ENCODE data around the gene UCKL1. TPM values are rescaled to one million over a fixed set of nuclear protein-coding genes. Genes with fewer than 3 reads are reported as not detected.

Gene UCKL1
- polyA plus RNA-seq, 2 donors = 40.6 to 47.3 TPM

- Histone ChIP-seq H3K9me3 (ENCODE audit: control insufficient read depth in 2 of 2, insufficient read depth in 1 of 2, low read depth in 1 of 2, low read length in 1 of 2) (no peaks in the 10 kb centered on the region), H3K36me3 (ENCODE audit: control insufficient read depth in 2 of 2, insufficient read depth in 2 of 2, low read length in 1 of 2) (peaks cover 0 to 3% of the 10 kb centered on the region in 2 donors), H3K27me3 (ENCODE audit: control insufficient read depth in 1 of 2, insufficient read depth in 2 of 2, low read length in 2 of 2) (no peaks in the 10 kb centered on the region), H3K4me1 (ENCODE audit: control insufficient read depth in 2 of 2, insufficient read depth in 2 of 2, low read length in 1 of 2) (peaks cover 24 to 57% of the 10 kb centered on the region in 2 donors), H3K27ac (ENCODE audit: low read depth in 2 of 2, low read length in 1 of 2) (peak overlapping the region; percentile 91 to 95), H3K4me3 (ENCODE audit: low read depth in 1 of 2, low read length in 2 of 2) (peak overlapping the region; percentile 4 to 17)
- WGBS, 2 donors = 58 to 61% methylated on average over 13 of the region's 13 CpGs
Measured at GRCh38 chr20:63953764-63954429, 2.3 kb downstream of the UCKL1 start.

- H3K9me3 ChIP-seq (ENCODE audit: control insufficient read depth in 2 of 2, insufficient read depth in 1 of 2, low read depth in 1 of 2, low read length in 1 of 2) = no peaks in the 10 kb centered on the region
- WGBS, 2 donors = 84 to 85% methylated on average over 14 of the region's 14 CpGs
- H3K4me3 ChIP-seq (ENCODE audit: low read depth in 1 of 2, low read length in 2 of 2) = no peak overlapping the region
- H3K27me3 ChIP-seq (ENCODE audit: control insufficient read depth in 1 of 2, insufficient read depth in 2 of 2, low read length in 2 of 2) = no peaks in the 10 kb centered on the region
- H3K4me1 ChIP-seq (ENCODE audit: control insufficient read depth in 2 of 2, insufficient read depth in 2 of 2, low read length in 1 of 2) = peaks cover 24 to 64% of the 10 kb centered on the region in 2 donors
- peak overlapping the region; percentile 96 to 99 for H3K27ac ChIP-seq (ENCODE audit: low read depth in 2 of 2, low read length in 1 of 2)
- H3K36me3 ChIP-seq (ENCODE audit: control insufficient read depth in 2 of 2, insufficient read depth in 2 of 2, low read length in 1 of 2) = peaks cover 0 to 2% of the 10 kb centered on the region in 2 donors
Measured at GRCh38 chr20:63952769-63953168, 3.4 kb downstream of the UCKL1 start.

GRCh38 chr20:63952210-63952535, 4.0 kb downstream of the UCKL1 start:
- Histone ChIP-seq H3K36me3 (ENCODE audit: control insufficient read depth in 2 of 2, insufficient read depth in 2 of 2, low read length in 1 of 2) (peaks cover 0 to 5% of the 10 kb centered on the region in 2 donors), H3K4me1 (ENCODE audit: control insufficient read depth in 2 of 2, insufficient read depth in 2 of 2, low read length in 1 of 2) (peaks cover 24 to 64% of the 10 kb centered on the region in 2 donors), H3K9me3 (ENCODE audit: control insufficient read depth in 2 of 2, insufficient read depth in 1 of 2, low read depth in 1 of 2, low read length in 1 of 2) (no peaks in the 10 kb centered on the region), H3K27ac (ENCODE audit: low read depth in 2 of 2, low read length in 1 of 2) (peak overlapping the region; percentile 96 to 99), H3K4me3 (ENCODE audit: low read depth in 1 of 2, low read length in 2 of 2) (peak overlapping the region in 1 of 2 donors; percentile 1), H3K27me3 (ENCODE audit: control insufficient read depth in 1 of 2, insufficient read depth in 2 of 2, low read length in 2 of 2) (no peaks in the 10 kb centered on the region)
- WGBS, 2 donors = 54 to 56% methylated on average over 15 of the region's 15 CpGs

GRCh38 chr20:63951398-63952209, 4.6 kb downstream of the UCKL1 start:
- Histone ChIP-seq H3K4me1 (ENCODE audit: control insufficient read depth in 2 of 2, insufficient read depth in 2 of 2, low read length in 1 of 2) (peaks cover 24 to 66% of the 10 kb centered on the region in 2 donors), H3K9me3 (ENCODE audit: control insufficient read depth in 2 of 2, insufficient read depth in 1 of 2, low read depth in 1 of 2, low read length in 1 of 2) (no peaks in the 10 kb centered on the region), H3K27me3 (ENCODE audit: control insufficient read depth in 1 of 2, insufficient read depth in 2 of 2, low read length in 2 of 2) (no peaks in the 10 kb centered on the region), H3K4me3 (ENCODE audit: low read depth in 1 of 2, low read length in 2 of 2) (peak overlapping the region; percentile 5 to 17), H3K27ac (ENCODE audit: low read depth in 2 of 2, low read length in 1 of 2) (peak overlapping the region; percentile 96 to 99), H3K36me3 (ENCODE audit: control insufficient read depth in 2 of 2, insufficient read depth in 2 of 2, low read length in 1 of 2) (peaks cover 0 to 7% of the 10 kb centered on the region in 2 donors)
- WGBS, 2 donors = 50 to 57% methylated on average over 16 to 17 of the region's 17 CpGs

GRCh38 chr20:63950701-63951397, 5.4 kb downstream of the UCKL1 start:
- H3K4me3 ChIP-seq (ENCODE audit: low read depth in 1 of 2, low read length in 2 of 2) = peak overlapping the region; percentile 5 to 17
- no peaks in the 10 kb centered on the region for H3K27me3 ChIP-seq (ENCODE audit: control insufficient read depth in 1 of 2, insufficient read depth in 2 of 2, low read length in 2 of 2)
- H3K36me3 ChIP-seq (ENCODE audit: control insufficient read depth in 2 of 2, insufficient read depth in 2 of 2, low read length in 1 of 2) = peaks cover under 1 to 12% of the 10 kb centered on the region in 2 donors
- H3K27ac ChIP-seq (ENCODE audit: low read depth in 2 of 2, low read length in 1 of 2) = peak overlapping the region; percentile 96 to 99
- peaks cover 24 to 66% of the 10 kb centered on the region in 2 donors for H3K4me1 ChIP-seq (ENCODE audit: control insufficient read depth in 2 of 2, insufficient read depth in 2 of 2, low read length in 1 of 2)
- WGBS, 2 donors = 62 to 66% methylated on average over 20 of the region's 20 CpGs
- no peaks in the 10 kb centered on the region for H3K9me3 ChIP-seq (ENCODE audit: control insufficient read depth in 2 of 2, insufficient read depth in 1 of 2, low read depth in 1 of 2, low read length in 1 of 2)

- WGBS, 2 donors = 29 to 45% methylated on average over 27 of the region's 27 CpGs
- Histone ChIP-seq H3K9me3 (ENCODE audit: control insufficient read depth in 2 of 2, insufficient read depth in 1 of 2, low read depth in 1 of 2, low read length in 1 of 2) (no peaks in the 10 kb centered on the region), H3K4me1 (ENCODE audit: control insufficient read depth in 2 of 2, insufficient read depth in 2 of 2, low read length in 1 of 2) (peaks cover 23 to 61% of the 10 kb centered on the region in 2 donors), H3K27ac (ENCODE audit: low read depth in 2 of 2, low read length in 1 of 2) (peak overlapping the region; percentile 96 to 99), H3K4me3 (ENCODE audit: low read depth in 1 of 2, low read length in 2 of 2) (peak overlapping the region in 1 of 2 donors; percentile 2), H3K36me3 (ENCODE audit: control insufficient read depth in 2 of 2, insufficient read depth in 2 of 2, low read length in 1 of 2) (peaks cover 4 to 37% of the 10 kb centered on the region in 2 donors), H3K27me3 (ENCODE audit: control insufficient read depth in 1 of 2, insufficient read depth in 2 of 2, low read length in 2 of 2) (no peaks in the 10 kb centered on the region)
Measured at GRCh38 chr20:63947638-63948456, 8.4 kb downstream of the UCKL1 start.

GRCh38 chr20:63946986-63947637, 9.1 kb downstream of the UCKL1 start:
- Histone ChIP-seq H3K27ac (ENCODE audit: low read depth in 2 of 2, low read length in 1 of 2) (peak overlapping the region; percentile 19 to 99), H3K27me3 (ENCODE audit: control insufficient read depth in 1 of 2, insufficient read depth in 2 of 2, low read length in 2 of 2) (no peaks in the 10 kb centered on the region), H3K4me3 (ENCODE audit: low read depth in 1 of 2, low read length in 2 of 2) (no peak overlapping the region), H3K4me1 (ENCODE audit: control insufficient read depth in 2 of 2, insufficient read depth in 2 of 2, low read length in 1 of 2) (peaks cover 19 to 62% of the 10 kb centered on the region in 2 donors), H3K9me3 (ENCODE audit: control insufficient read depth in 2 of 2, insufficient read depth in 1 of 2, low read depth in 1 of 2, low read length in 1 of 2) (no peaks in the 10 kb centered on the region), H3K36me3 (ENCODE audit: control insufficient read depth in 2 of 2, insufficient read depth in 2 of 2, low read length in 1 of 2) (peaks cover 4 to 42% of the 10 kb centered on the region in 2 donors)
- 79 to 82% methylated on average over 15 of the region's 15 CpGs for WGBS, 2 donors

- H3K4me1 ChIP-seq (ENCODE audit: control insufficient read depth in 2 of 2, insufficient read depth in 2 of 2, low read length in 1 of 2) = peaks cover 17 to 53% of the 10 kb centered on the region in 2 donors
- no peaks in the 10 kb centered on the region for H3K27me3 ChIP-seq (ENCODE audit: control insufficient read depth in 1 of 2, insufficient read depth in 2 of 2, low read length in 2 of 2)
- no peaks in the 10 kb centered on the region for H3K9me3 ChIP-seq (ENCODE audit: control insufficient read depth in 2 of 2, insufficient read depth in 1 of 2, low read depth in 1 of 2, low read length in 1 of 2)
- H3K4me3 ChIP-seq (ENCODE audit: low read depth in 1 of 2, low read length in 2 of 2) = no peak overlapping the region
- 90 to 92% methylated on average over 38 to 39 of the region's 39 CpGs for WGBS, 2 donors
- H3K36me3 ChIP-seq (ENCODE audit: control insufficient read depth in 2 of 2, insufficient read depth in 2 of 2, low read length in 1 of 2) = peaks cover 4 to 43% of the 10 kb centered on the region in 2 donors
- no peak overlapping the region for H3K27ac ChIP-seq (ENCODE audit: low read depth in 2 of 2, low read length in 1 of 2)
Measured at GRCh38 chr20:63945921-63946920, 10.0 kb downstream of the UCKL1 start.

All from esophagus (tissue), 2 donors.